H1 (cell line): ENCODE data around the gene KCNK2. TPM values are rescaled to one million over a fixed set of nuclear protein-coding genes. Genes with fewer than 3 reads are reported as not detected.

Source experiments
- CTCF ChIA-PET: fragments of 300-600 bp; sonication (Branson Sonifier 250); formaldehyde crosslinking; loops from one replicate; lab custom pipeline; 2021; ENCODE audit not compliant: partially characterized antibody; lab: Charles Lee
- POLR2A ChIA-PET: fragments of 300-600 bp; sonication (Branson Sonifier 250); formaldehyde crosslinking; loops from one replicate; lab custom pipeline; 2021; ENCODE audit warnings: inconsistent platforms; ENCODE audit not compliant: partially characterized antibody; lab: Charles Lee
- DNase-seq, 2 experiments: peaks; one replicate each; pipeline versions ENCODE4 v3.0.0 to v3.0.0-alpha.2; 2010 to 2022; ENCODE audit warnings: low spot score in 2 of 2, low read depth in 1 of 2, mixed read lengths in 1 of 2
- FAIRE-seq: peaks from 2 replicates; lab custom pipeline; 2011; peaks lifted over from hg19 to GRCh38; lab: Jason Lieb, UNC
- H2AFZ ChIP-seq: 2 replicates; pipeline ENCODE4 v1.8.1; 2012; ENCODE audit warnings: low read length, inconsistent platforms
- H2AK5ac ChIP-seq: 2 replicates; pipeline ENCODE4 v1.6.1; 2013; ENCODE audit warnings: low read depth, low read length
- H2BK120ac ChIP-seq: replicated peaks from 2 replicates; pipeline ENCODE3; 2013; ENCODE audit warnings: low read depth, low read length, inconsistent platforms
- H2BK12ac ChIP-seq: 2 replicates; pipeline ENCODE4 v1.6.1; 2013; ENCODE audit warnings: low read depth, low read length
- H2BK15ac ChIP-seq: 2 replicates; pipeline ENCODE4 v1.6.1; 2013; ENCODE audit warnings: low read length
- H2BK20ac ChIP-seq: 2 replicates; pipeline ENCODE4 v1.6.1; 2013; ENCODE audit warnings: low read length
- H2BK5ac ChIP-seq: 2 replicates; pipeline ENCODE4 v1.6.1; 2013; ENCODE audit warnings: low read depth, low read length
- H3K14ac ChIP-seq: 2 replicates; pipeline ENCODE4 v1.6.1; 2013; ENCODE audit warnings: inconsistent platforms; ENCODE audit not compliant: insufficient read length
- H3K18ac ChIP-seq: 2 replicates; pipeline ENCODE4 v1.6.1; 2013; ENCODE audit warnings: low read length; ENCODE audit errors: extremely low read depth
- H3K23ac ChIP-seq: 2 replicates; pipeline ENCODE4 v1.6.1; 2013; ENCODE audit warnings: inconsistent platforms; ENCODE audit not compliant: insufficient read length
- H3K23me2 ChIP-seq: 2 replicates; pipeline ENCODE4 v1.6.1; 2013; ENCODE audit warnings: low read depth, low read length
- H3K27ac ChIP-seq: 2 replicates; pipeline ENCODE4 v1.6.1; 2011; ENCODE audit warnings: low read depth, low read length, inconsistent platforms
- H3K27me3 ChIP-seq, 4 experiments: replicated peaks in 1 of 4; 1 replicate in 1 of 4; 2 replicates in 3 of 4; pipeline versions ENCODE4 v1.6.1 to v1.8.1; 2011 to 2013; ENCODE audit warnings: low read length in 3 of 4, mild to moderate bottlenecking in 3 of 4, inconsistent platforms in 2 of 4, mixed read lengths in 2 of 4, moderate library complexity in 1 of 4; ENCODE audit not compliant: control insufficient read depth in 3 of 4, insufficient read depth in 3 of 4; ENCODE audit errors: extremely low read depth in 1 of 4
- H3K36me3 ChIP-seq, 4 experiments: 2 replicates each; pipeline versions ENCODE4 v1.6.1 to v1.8.1; 2011 to 2013; ENCODE audit warnings: mild to moderate bottlenecking in 4 of 4, low read length in 3 of 4, moderate library complexity in 2 of 4, control low read depth in 1 of 4, inconsistent platforms in 1 of 4; ENCODE audit not compliant: insufficient read depth in 4 of 4, control insufficient read depth in 2 of 4
- H3K4ac ChIP-seq: replicated peaks from 2 replicates; pipeline ENCODE3; 2013; ENCODE audit warnings: low read length, low read depth, mixed read lengths, inconsistent platforms; ENCODE audit not compliant: insufficient read length
- H3K4me1 ChIP-seq, 4 experiments: replicated peaks in 1 of 4; 1 replicate in 1 of 4; 2 replicates in 3 of 4; pipeline versions ENCODE4 v1.6.1 to v1.8.1; 2011 to 2013; ENCODE audit warnings: low read length in 3 of 4, inconsistent platforms in 2 of 4, mixed read lengths in 1 of 4; ENCODE audit not compliant: insufficient read depth in 4 of 4, control insufficient read depth in 3 of 4
- H3K4me2 ChIP-seq, 2 experiments: 2 replicates each; pipeline versions ENCODE4 v1.6.1 to v1.8.1; 2011 to 2013; ENCODE audit warnings: low read depth in 2 of 2, low read length in 2 of 2, control low read depth in 1 of 2, inconsistent platforms in 1 of 2, mild to moderate bottlenecking in 1 of 2; ENCODE audit not compliant: insufficient read depth in 1 of 2
- H3K4me3 ChIP-seq, 4 experiments: fragments of 200-600, 300-600 bp in 1 of 4; sonication (generic), shearing (Covaris generic), sonication (Bioruptor Twin) in 1 of 4; 2 replicates each; pipeline versions ENCODE4 v1.5.1 to v1.8.1; 2011 to 2016; ENCODE audit warnings: low read length in 4 of 4, low read depth in 3 of 4, control low read depth in 2 of 4, inconsistent platforms in 2 of 4, mild to moderate bottlenecking in 2 of 4, mixed read lengths in 1 of 4, moderate library complexity in 1 of 4; ENCODE audit not compliant: insufficient read depth in 2 of 4; ENCODE audit errors: extremely low read depth in 1 of 4
- H3K56ac ChIP-seq: replicated peaks from 2 replicates; pipeline ENCODE3; 2013; ENCODE audit warnings: low read depth, mild to moderate bottlenecking, mixed read lengths, low read length, inconsistent platforms; ENCODE audit not compliant: insufficient read length
- H3K79me1 ChIP-seq: 2 replicates; pipeline ENCODE4 v1.6.1; 2013; ENCODE audit warnings: low read depth, low read length, control low read depth
- H3K79me2 ChIP-seq, 2 experiments: 2 replicates each; pipeline versions ENCODE4 v1.6.1 to v1.8.1; 2012 to 2013; ENCODE audit warnings: low read length in 2 of 2, mild to moderate bottlenecking in 2 of 2, inconsistent platforms in 1 of 2; ENCODE audit not compliant: insufficient read depth in 2 of 2, control insufficient read depth in 1 of 2
- H3K9ac ChIP-seq, 4 experiments: replicated peaks in 1 of 4; 1 replicate in 1 of 4; 2 replicates in 3 of 4; pipeline versions ENCODE4 v1.6.1 to v1.8.1; 2011 to 2013; ENCODE audit warnings: low read depth in 3 of 4, low read length in 3 of 4, control low read depth in 2 of 4, mild to moderate bottlenecking in 2 of 4, moderate library complexity in 2 of 4, inconsistent platforms in 1 of 4; ENCODE audit errors: extremely low read depth in 1 of 4
- H3K9me3 ChIP-seq, 2 experiments: 2 replicates each; pipeline versions ENCODE4 v1.6.1 to v1.8.1; 2012 to 2013; ENCODE audit warnings: mild to moderate bottlenecking in 2 of 2, moderate library complexity in 2 of 2, control low read depth in 1 of 2, inconsistent platforms in 1 of 2, low read depth in 1 of 2, low read length in 1 of 2, mixed read lengths in 1 of 2; ENCODE audit not compliant: insufficient read depth in 2 of 2
- H4K20me1 ChIP-seq, 2 experiments: replicated peaks in 1 of 2; 2 replicates each; pipeline versions ENCODE3 to v1.8.1; 2011 to 2013; ENCODE audit warnings: inconsistent platforms in 2 of 2, low read length in 2 of 2, mild to moderate bottlenecking in 1 of 2; ENCODE audit not compliant: insufficient read depth in 2 of 2, control insufficient read depth in 1 of 2
- H4K5ac ChIP-seq: 2 replicates; pipeline ENCODE4 v1.6.1; 2013; ENCODE audit warnings: low read length, low read depth, mixed read lengths, inconsistent platforms; ENCODE audit not compliant: insufficient read length
- H4K8ac ChIP-seq: 2 replicates; pipeline ENCODE4 v1.8.0; 2013; ENCODE audit warnings: mild to moderate bottlenecking, moderate library complexity, low read length, inconsistent platforms; ENCODE audit not compliant: insufficient read depth; ENCODE audit errors: extremely low read depth
- H4K91ac ChIP-seq: replicated peaks from 2 replicates; pipeline ENCODE3; 2013; ENCODE audit warnings: low read length, mixed read lengths, inconsistent platforms; ENCODE audit not compliant: insufficient read length
- ATF2 ChIP-seq: IDR thresholded peaks from 2 replicates; pipeline ENCODE4 v1.6.1; 2012; ENCODE audit warnings: low read length, inconsistent platforms
- ATF3 ChIP-seq: IDR thresholded peaks from 2 replicates; pipeline ENCODE4 v1.6.1; 2011; ENCODE audit warnings: low read depth, mild to moderate bottlenecking, low read length; ENCODE audit not compliant: insufficient read depth
- CHD1 ChIP-seq: IDR thresholded peaks from 2 replicates; pipeline ENCODE4 v1.6.1; 2012; ENCODE audit warnings: low read depth, low read length, improper control_type of control experiment
- GTF2F1 ChIP-seq: IDR thresholded peaks from 2 replicates; pipeline ENCODE4 v1.6.1; 2012; ENCODE audit warnings: low read depth, low read length, improper control_type of control experiment, borderline replicate concordance
- POLR2A ChIP-seq, 2 experiments: IDR thresholded peaks; 1 replicate in 1 of 2; 2 replicates in 1 of 2; pipeline ENCODE4 v1.6.1; 2011; ENCODE audit warnings: low read depth in 2 of 2, low read length in 2 of 2, mild to moderate bottlenecking in 2 of 2; ENCODE audit errors: control extremely low read depth in 1 of 2
- RAD21 ChIP-seq, 2 experiments: IDR thresholded peaks in 1 of 2; conservative IDR thresholded peaks in 1 of 2; 2 replicates each; pipeline ENCODE4 v1.6.1; 2011; ENCODE audit warnings: low read depth in 2 of 2, low read length in 2 of 2, improper control_type of control experiment in 1 of 2, inconsistent platforms in 1 of 2, mild to moderate bottlenecking in 1 of 2, moderate library complexity in 1 of 2
- SP1 ChIP-seq: IDR thresholded peaks from 2 replicates; pipeline ENCODE4 v1.6.1; 2011; ENCODE audit warnings: low read depth, low read length
- SRF ChIP-seq: IDR thresholded peaks from 2 replicates; pipeline ENCODE4 v1.6.1; 2011; ENCODE audit warnings: mild to moderate bottlenecking, low read depth, low read length, moderate library complexity
- TEAD4 ChIP-seq: IDR thresholded peaks from 2 replicates; pipeline ENCODE4 v1.6.1; 2012; ENCODE audit warnings: low read depth, low read length, inconsistent platforms, mixed read lengths
- USF2 ChIP-seq: IDR thresholded peaks from 2 replicates; pipeline ENCODE4 v1.6.1; 2011; ENCODE audit warnings: low read length, improper control_type of control experiment
- WGBS, 2 experiments: shearing (Covaris generic) in 1 of 2; methylation state at CpG; one replicate each; pipeline versions ENCODE4 v1.1.6 to v1.1.7; 2013 to 2015; ENCODE audit warnings: low lambda C conversion rate in 2 of 2, mixed read lengths in 2 of 2, inconsistent platforms in 1 of 2, low coverage in 1 of 2, missing lambda C conversion rate in 1 of 2; ENCODE audit not compliant: insufficient replicate concordance in 2 of 2, insufficient coverage in 1 of 2, insufficient read length in 1 of 2; ENCODE audit errors: extremely low coverage in 1 of 2, missing lambda C conversion rate in 1 of 2; 5-methylcytosine and 5-hydroxymethylcytosine counted together
- polyA plus RNA-seq, 7 experiments: library from polyadenylated mRNA; depleted of rRNA in 3 of 7; stranded (reverse) in 5 of 7; unstranded in 2 of 7; fragments of >200 nt in 5 of 7; fragments of 200-250 nt in 2 of 7; gene quantifications; 1 replicate in 5 of 7; 2 replicates in 1 of 7; 4 replicates in 1 of 7; pipeline versions ENCODE4 v1.2.1 to v1.2.3, GENCODE V29; 2011 to 2013; ENCODE audit warnings: missing spikeins in 2 of 7, mixed read lengths in 2 of 7
- total RNA-seq: library from RNA; stranded (reverse); fragmentation: NEBNext Ultra II Directional; extraction: Animal tissue kit (Norgen Biotek cat#: 25700); gene quantifications from 2 replicates; pipeline ENCODE4 v1.2.1, GENCODE V29; 2021

Gene KCNK2
- total and polyA plus RNA-seq, 2 of the 8 experiments (the other 6 are each of a cell fraction or from before 2014, with no cell fraction given): 0.59 to 1.2 TPM

GRCh38 chr1:215151841-215152549 is 69.5 kb downstream of the KCNK2 start:
- H4K91ac ChIP-seq: no peak overlapping the region
- no peak overlapping the region for H2BK120ac ChIP-seq
- no peak overlapping the region for H4K8ac ChIP-seq
- H2BK12ac ChIP-seq: no peak overlapping the region
- no peaks in the 10 kb centered on the region for H3K79me2 ChIP-seq
- H4K5ac ChIP-seq: no peak overlapping the region
- 0 out of 7 replicates have a peak, but pooled peaks cover 0 to 3% (median 0%) of the 10 kb centered on the region in 4 experiments for H3K4me1 ChIP-seq
- WGBS, 2 experiments: 87% methylated on average over 2 of the region's 2 CpGs; no CpG with 5 or more reads in 1 of the 2 experiments
- no peak overlapping the region for H3K4me2 ChIP-seq
- no peak overlapping the region for H3K9ac ChIP-seq
- H3K4me3 ChIP-seq: no peak overlapping the region
- H3K56ac ChIP-seq: no peak overlapping the region
- no peaks in the 10 kb centered on the region for H3K79me1 ChIP-seq
- no peak overlapping the region for H2BK20ac ChIP-seq
- H3K27me3 ChIP-seq: no peaks in the 10 kb centered on the region
- FAIRE-seq: no peak
- ChIA-PET POLR2A (no interaction called here), CTCF (no interaction called here)
- H3K36me3 ChIP-seq: no peaks in the 10 kb centered on the region
- no peak overlapping the region for H2BK15ac ChIP-seq
- no peak overlapping the region for H3K18ac ChIP-seq
- no peaks in the 10 kb centered on the region for H3K9me3 ChIP-seq
- no peaks in the 10 kb centered on the region for H3K23me2 ChIP-seq
- H2AK5ac ChIP-seq: no peak overlapping the region
- H3K4ac ChIP-seq: no peak overlapping the region
- H2BK5ac ChIP-seq: no peak overlapping the region
- H3K23ac ChIP-seq: no peak overlapping the region
- no peaks in the 10 kb centered on the region for H4K20me1 ChIP-seq
- no peak overlapping the region for H3K27ac ChIP-seq
- H2AFZ ChIP-seq: no peak overlapping the region
- no peak for DNase-seq
- no peak overlapping the region for H3K14ac ChIP-seq
- TF ChIP-seq USF2 (no peak), ATF3 (no peak), CHD1 (no peak), GTF2F1 (no peak), RAD21 (IDR thresholded peaks at IDR 0.05 in 1 of 2, conservative IDR thresholded peaks at IDR 0.05 in 1 of 2; ENCODE audit: low read depth in 2 of 2, low read length in 2 of 2) (no peak), ATF2 (no peak), SP1 (no peak), TEAD4 (no peak), POLR2A (IDR thresholded peaks at IDR 0.05; ENCODE audit: control extremely low read depth in 1 of 2, low read depth in 2 of 2, low read length in 2 of 2) (no peak), SRF (no peak)
